HG03066 (cell line): ENCODE measurements around the gene RPS6KB2.
"Not testable (repeated sequence)": the region's sequence is repeated elsewhere in the genome, so short reads cannot be mapped to it uniquely, and the experiment has no call there.

Experiments used
- ATAC-seq: cut with Tn5 transposase; IDR thresholded peaks from one replicate; pipeline ENCODE4 v1.9.1; 2021; ENCODE audit warnings: low read depth; ENCODE audit not compliant: unreplicated experiment

RPS6KB2 gene

GRCh38 chr11:67397536-67397935, 30.8 kb upstream of the RPS6KB2 start:
- ATAC-seq, result no peak

GRCh38 chr11:67397986-67398660, 30.2 kb upstream of the RPS6KB2 start:
- no peak for ATAC-seq

- ATAC-seq, result no peak
Measured at GRCh38 chr11:67398661-67399563, 29.4 kb upstream of the RPS6KB2 start.

- no peak for ATAC-seq
Measured at GRCh38 chr11:67400251-67400941, 27.9 kb upstream of the RPS6KB2 start.

- ATAC-seq, result peak; percentile 18
Measured at GRCh38 chr11:67400942-67401494, 27.3 kb upstream of the RPS6KB2 start.

- ATAC-seq, result peak; percentile 55
Measured at GRCh38 chr11:67401495-67402191, 26.7 kb upstream of the RPS6KB2 start, which contains the start of gene PPP1CA. PPP1CA (minus strand) TSS chr11:67401858; CDS start chr11:67401782, 76 bp downstream.

GRCh38 chr11:67402192-67402839, 26.0 kb upstream of the RPS6KB2 start:
- ATAC-seq, result not testable (repeated sequence)

- not testable (repeated sequence) for ATAC-seq
Measured at GRCh38 chr11:67403085-67403484, 25.2 kb upstream of the RPS6KB2 start.

- ATAC-seq, result no peak
Measured at GRCh38 chr11:67404515-67405195, 23.6 kb upstream of the RPS6KB2 start.

- ATAC-seq, result no peak
Measured at GRCh38 chr11:67405196-67405567, 23.1 kb upstream of the RPS6KB2 start.

GRCh38 chr11:67405688-67406339, 22.5 kb upstream of the RPS6KB2 start:
- no peak for ATAC-seq

GRCh38 chr11:67406420-67406968, 21.8 kb upstream of the RPS6KB2 start:
- ATAC-seq, result no peak

GRCh38 chr11:67406969-67407687, 21.2 kb upstream of the RPS6KB2 start:
- ATAC-seq, result no peak

GRCh38 chr11:67407688-67408163, 20.6 kb upstream of the RPS6KB2 start:
- ATAC-seq, result no peak

- ATAC-seq, result no peak
Measured at GRCh38 chr11:67408437-67409200, 19.7 kb upstream of the RPS6KB2 start.

GRCh38 chr11:67409261-67409666, 19.0 kb upstream of the RPS6KB2 start:
- ATAC-seq, result peak; percentile 58
